Hepatocyte (in vitro differentiated cells): ENCODE data around the gene RAB18. TPM values are rescaled to one million over a fixed set of nuclear protein-coding genes. Genes with fewer than 3 reads are reported as not detected.

Source experiments
- DNase-seq: peaks from one replicate; pipeline ENCODE4 v3.0.0-alpha.2; 2016; ENCODE audit warnings: low spot score
- H2AFZ ChIP-seq: fragments of 200-600 bp; sonication (generic); 2 replicates; pipeline ENCODE4 v1.6.0; 2016; ENCODE audit warnings: antibody characterized with exemption, mild to moderate bottlenecking
- H3K27ac ChIP-seq: fragments of 200-600 bp; sonication (generic); 2 replicates; pipeline ENCODE4 v1.5.1; 2016; ENCODE audit warnings: mild to moderate bottlenecking
- H3K27me3 ChIP-seq: fragments of 200-600 bp; sonication (generic); 2 replicates; pipeline ENCODE4 v1.6.1; 2016
- H3K36me3 ChIP-seq: fragments of 200-600 bp; sonication (generic); replicated peaks from 2 replicates; pipeline ENCODE4 v1.5.1; 2016; ENCODE audit warnings: low read depth; ENCODE audit not compliant: insufficient read depth
- H3K4me1 ChIP-seq: fragments of 200-600 bp; sonication (generic); 2 replicates; pipeline ENCODE4 v1.5.1; 2016; ENCODE audit warnings: mild to moderate bottlenecking, moderate library complexity; ENCODE audit not compliant: insufficient read depth
- H3K4me2 ChIP-seq: fragments of 200-600 bp; sonication (generic); 2 replicates; pipeline ENCODE4 v1.6.0; 2016
- H3K4me3 ChIP-seq: fragments of 200-600 bp; sonication (generic); 2 replicates; pipeline ENCODE4 v1.5.1; 2016; ENCODE audit warnings: mild to moderate bottlenecking
- H3K79me2 ChIP-seq: fragments of 200-600 bp; sonication (generic); 2 replicates; pipeline ENCODE4 v1.6.0; 2017; ENCODE audit warnings: mild to moderate bottlenecking
- H3K9me2 ChIP-seq: fragments of 200-600 bp; sonication (generic); replicated peaks from 2 replicates; pipeline ENCODE4 v1.6.0; 2017; ENCODE audit warnings: mild to moderate bottlenecking; ENCODE audit not compliant: insufficient read depth
- H3K9me3 ChIP-seq: fragments of 200-600 bp; sonication (generic); 2 replicates; pipeline ENCODE4 v1.5.1; 2016; ENCODE audit warnings: low read depth, mild to moderate bottlenecking
- H4K20me1 ChIP-seq: fragments of 200-600 bp; sonication (generic); 2 replicates; pipeline ENCODE4 v1.6.0; 2016; ENCODE audit warnings: mild to moderate bottlenecking; ENCODE audit not compliant: insufficient read depth, poor library complexity, severe bottlenecking
- CTCF ChIP-seq: fragments of 200-600 bp; sonication (generic); IDR thresholded peaks from 2 replicates; pipeline ENCODE4 v1.5.1; 2016; ENCODE audit warnings: antibody characterized with exemption, mild to moderate bottlenecking; ENCODE audit not compliant: poor library complexity
- EZH2 ChIP-seq: fragments of 200-600 bp; sonication (generic); IDR thresholded peaks from 2 replicates; pipeline ENCODE4 v1.6.1; 2016; ENCODE audit warnings: antibody characterized with exemption, mild to moderate bottlenecking, borderline replicate concordance
- EZH2phosphoT487 ChIP-seq: fragments of 200-600 bp; sonication (generic); IDR thresholded peaks from one replicate; pipeline ENCODE4 v1.6.1; 2018; ENCODE audit warnings: antibody characterized with exemption, mild to moderate bottlenecking, low read depth, moderate library complexity; ENCODE audit not compliant: unreplicated experiment, severe bottlenecking
- WGBS: methylation state at CpG from one replicate; pipeline ENCODE4 v1.1.6; 2016; ENCODE audit warnings: low lambda C conversion rate; ENCODE audit errors: missing lambda C conversion rate; 5-methylcytosine and 5-hydroxymethylcytosine counted together
- polyA plus RNA-seq: library from polyadenylated mRNA; unstranded; fragments of >200 nt; fragmentation: Nextera tagmentation; extraction: Ambion mirVana; gene quantifications from 2 replicates; pipeline ENCODE4 v1.2.1, GENCODE V29; 2016
- total RNA-seq: library from RNA; depleted of rRNA; stranded (reverse); fragments of >200 nt; gene quantifications from 2 replicates; pipeline ENCODE4 v1.2.3, GENCODE V29; 2014

Gene RAB18
- total and polyA plus RNA-seq, 2 experiments from 2014 or later = 88.5 to 132 TPM

- H2AFZ ChIP-seq = no peak overlapping the region
- 95% methylated on average over 2 of the region's 2 CpGs for WGBS
- H3K4me3 ChIP-seq = no peak overlapping the region
- no peak overlapping the region for H3K27ac ChIP-seq
- H3K9me3 ChIP-seq = no peaks in the 10 kb centered on the region
- DNase-seq = no peak
- peaks cover 26% of the 10 kb centered on the region for H4K20me1 ChIP-seq
- H3K79me2 ChIP-seq = peaks cover 100% of the 10 kb centered on the region
- TF ChIP-seq EZH2phosphoT487 (no peak), EZH2 (no peak), CTCF (no peak)
- no peaks in the 10 kb centered on the region for H3K36me3 ChIP-seq
- H3K27me3 ChIP-seq = no peaks in the 10 kb centered on the region
- H3K9me2 ChIP-seq = no peaks in the 10 kb centered on the region
- H3K4me1 ChIP-seq = no peaks in the 10 kb centered on the region
- H3K4me2 ChIP-seq = no peak overlapping the region
Observed at GRCh38 chr10:27518261-27518660, 14.2 kb downstream of the RAB18 start.

- no peak overlapping the region for H3K27ac ChIP-seq
- no peaks in the 10 kb centered on the region for H3K9me2 ChIP-seq
- H2AFZ ChIP-seq = no peak overlapping the region
- H3K36me3 ChIP-seq = no peaks in the 10 kb centered on the region
- DNase-seq = no peak
- no peak overlapping the region for H3K4me2 ChIP-seq
- H3K4me1 ChIP-seq = peaks cover 4% of the 10 kb centered on the region
- no peak overlapping the region for H3K4me3 ChIP-seq
- H3K79me2 ChIP-seq = peaks cover 88% of the 10 kb centered on the region
- TF ChIP-seq CTCF (no peak), EZH2 (no peak), EZH2phosphoT487 (no peak)
- peaks cover 49% of the 10 kb centered on the region for H4K20me1 ChIP-seq
- H3K9me3 ChIP-seq = no peaks in the 10 kb centered on the region
- no peaks in the 10 kb centered on the region for H3K27me3 ChIP-seq
Observed at GRCh38 chr10:27525819-27526218, 21.7 kb downstream of the RAB18 start.

GRCh38 chr10:27526242-27526641 is 22.1 kb downstream of the RAB18 start:
- TF ChIP-seq CTCF = no peak
- no peak for TF ChIP-seq EZH2
- TF ChIP-seq EZH2phosphoT487 = no peak
- H3K27ac ChIP-seq = no peak overlapping the region
- no peak overlapping the region for H2AFZ ChIP-seq
- no peaks in the 10 kb centered on the region for H3K9me2 ChIP-seq
- 94% methylated on average over 3 of the region's 3 CpGs for WGBS
- H3K4me3 ChIP-seq = no peak overlapping the region
- H3K4me1 ChIP-seq = peaks cover 4% of the 10 kb centered on the region
- no peaks in the 10 kb centered on the region for H3K36me3 ChIP-seq
- H4K20me1 ChIP-seq = peaks cover 48% of the 10 kb centered on the region
- peaks cover 88% of the 10 kb centered on the region for H3K79me2 ChIP-seq
- H3K4me2 ChIP-seq = no peak overlapping the region
- H3K27me3 ChIP-seq = no peaks in the 10 kb centered on the region
- H3K9me3 ChIP-seq = no peaks in the 10 kb centered on the region
- no peak for DNase-seq

GRCh38 chr10:27527666-27528295 is 23.7 kb downstream of the RAB18 start:
- Histone ChIP-seq H3K79me2 (peaks cover 87% of the 10 kb centered on the region), H3K4me1 (peaks cover 4% of the 10 kb centered on the region), H2AFZ (no peak overlapping the region), H3K27me3 (no peaks in the 10 kb centered on the region), H3K36me3 (no peaks in the 10 kb centered on the region), H3K4me3 (no peak overlapping the region), H3K9me2 (no peaks in the 10 kb centered on the region), H3K4me2 (no peak overlapping the region), H4K20me1 (peaks cover 46% of the 10 kb centered on the region), H3K9me3 (no peaks in the 10 kb centered on the region), H3K27ac (no peak overlapping the region)
- 89% methylated on average over 6 of the region's 6 CpGs for WGBS
- no peak for DNase-seq
- TF ChIP-seq EZH2 (no peak), CTCF (no peak), EZH2phosphoT487 (no peak)
